Mammary epithelial cell (primary cell): ENCODE data around the gene SLC9A9.

Experiments used
- EZH2 ChIP-seq: IDR thresholded peaks from 2 replicates; pipeline ENCODE4 v1.6.1; 2012; ENCODE audit warnings: low read length, inconsistent platforms, borderline replicate concordance
- TF ChIP-seq, protein P1 (sequence below), 2 donors: IDR thresholded peaks in 1 of 2; conservative IDR thresholded peaks in 1 of 2; 2 replicates each; pipeline ENCODE4 v1.5.1; 2011 to 2012; ENCODE audit warnings: inconsistent platforms in 2 of 2, low read length in 2 of 2, mild to moderate bottlenecking in 2 of 2, control low read depth in 1 of 2, low read depth in 1 of 2; ENCODE audit not compliant: insufficient read depth in 1 of 2; ENCODE audit errors: extremely low read depth in 1 of 2

DNA sequence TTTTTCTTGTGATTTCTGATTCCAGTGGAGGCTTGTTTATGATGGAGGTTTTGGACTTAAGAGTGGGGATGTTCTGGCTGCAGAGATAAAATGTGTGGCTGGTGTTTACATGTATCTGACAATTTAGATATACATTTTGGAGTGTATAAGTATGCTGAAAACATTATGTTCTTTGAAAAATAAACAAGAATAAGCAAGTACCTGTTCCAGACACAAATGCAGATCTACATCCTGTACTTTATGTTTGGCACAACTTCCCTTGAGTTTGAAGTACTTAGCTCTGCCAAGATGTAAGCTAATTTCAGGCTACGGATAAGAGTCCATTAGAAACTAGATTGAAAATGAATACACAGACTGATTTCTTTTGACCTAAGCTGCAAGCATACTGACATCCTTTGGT is 451.5 kb downstream of the SLC9A9 start:
- TF ChIP-seq, protein P1, sequence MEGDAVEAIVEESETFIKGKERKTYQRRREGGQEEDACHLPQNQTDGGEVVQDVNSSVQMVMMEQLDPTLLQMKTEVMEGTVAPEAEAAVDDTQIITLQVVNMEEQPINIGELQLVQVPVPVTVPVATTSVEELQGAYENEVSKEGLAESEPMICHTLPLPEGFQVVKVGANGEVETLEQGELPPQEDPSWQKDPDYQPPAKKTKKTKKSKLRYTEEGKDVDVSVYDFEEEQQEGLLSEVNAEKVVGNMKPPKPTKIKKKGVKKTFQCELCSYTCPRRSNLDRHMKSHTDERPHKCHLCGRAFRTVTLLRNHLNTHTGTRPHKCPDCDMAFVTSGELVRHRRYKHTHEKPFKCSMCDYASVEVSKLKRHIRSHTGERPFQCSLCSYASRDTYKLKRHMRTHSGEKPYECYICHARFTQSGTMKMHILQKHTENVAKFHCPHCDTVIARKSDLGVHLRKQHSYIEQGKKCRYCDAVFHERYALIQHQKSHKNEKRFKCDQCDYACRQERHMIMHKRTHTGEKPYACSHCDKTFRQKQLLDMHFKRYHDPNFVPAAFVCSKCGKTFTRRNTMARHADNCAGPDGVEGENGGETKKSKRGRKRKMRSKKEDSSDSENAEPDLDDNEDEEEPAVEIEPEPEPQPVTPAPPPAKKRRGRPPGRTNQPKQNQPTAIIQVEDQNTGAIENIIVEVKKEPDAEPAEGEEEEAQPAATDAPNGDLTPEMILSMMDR (conservative IDR thresholded peaks at IDR 0.05 in 1 of 2, IDR thresholded peaks at IDR 0.05 in 1 of 2; ENCODE audit: extremely low read depth in 1 of 2, insufficient read depth in 1 of 2, low read depth in 1 of 2, low read length in 2 of 2): no peak
- TF ChIP-seq EZH2: no peak
